ENCODE data around the gene MTUS2. TPM values are rescaled to one million over a fixed set of nuclear protein-coding genes. Genes with fewer than 3 reads are reported as not detected.

Gene MTUS2
- total RNA-seq, 1 experiment from 2014 or later = 1.7 TPM

DNA sequence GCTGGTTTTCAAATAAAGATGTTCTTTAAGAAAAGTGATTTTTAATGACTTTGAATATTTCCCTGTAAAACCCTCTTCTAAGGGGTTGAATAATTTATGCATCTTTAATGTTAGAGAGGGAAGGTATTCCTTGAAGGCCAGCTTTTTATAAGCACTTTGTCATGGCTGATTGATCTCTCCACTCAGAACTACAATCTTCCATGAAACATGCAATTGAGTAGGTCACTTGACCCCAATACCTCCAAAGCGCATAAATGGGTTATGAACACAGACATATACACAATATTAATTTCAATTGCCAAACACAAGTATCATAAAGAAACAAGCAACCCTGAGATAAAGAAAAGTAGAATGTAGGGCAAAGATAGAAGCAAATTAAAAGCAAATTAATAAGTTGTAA lies 359.9 kb downstream of the MTUS2 start:
- peaks cover 18% of the 10 kb centered on the region for H3K27me3 Mint-ChIP-seq (ENCODE audit: insufficient read depth, unreplicated experiment)
- H3K27ac Mint-ChIP-seq (ENCODE audit: unreplicated experiment) = no peak overlapping the region
- TF ChIP-seq, protein P1, sequence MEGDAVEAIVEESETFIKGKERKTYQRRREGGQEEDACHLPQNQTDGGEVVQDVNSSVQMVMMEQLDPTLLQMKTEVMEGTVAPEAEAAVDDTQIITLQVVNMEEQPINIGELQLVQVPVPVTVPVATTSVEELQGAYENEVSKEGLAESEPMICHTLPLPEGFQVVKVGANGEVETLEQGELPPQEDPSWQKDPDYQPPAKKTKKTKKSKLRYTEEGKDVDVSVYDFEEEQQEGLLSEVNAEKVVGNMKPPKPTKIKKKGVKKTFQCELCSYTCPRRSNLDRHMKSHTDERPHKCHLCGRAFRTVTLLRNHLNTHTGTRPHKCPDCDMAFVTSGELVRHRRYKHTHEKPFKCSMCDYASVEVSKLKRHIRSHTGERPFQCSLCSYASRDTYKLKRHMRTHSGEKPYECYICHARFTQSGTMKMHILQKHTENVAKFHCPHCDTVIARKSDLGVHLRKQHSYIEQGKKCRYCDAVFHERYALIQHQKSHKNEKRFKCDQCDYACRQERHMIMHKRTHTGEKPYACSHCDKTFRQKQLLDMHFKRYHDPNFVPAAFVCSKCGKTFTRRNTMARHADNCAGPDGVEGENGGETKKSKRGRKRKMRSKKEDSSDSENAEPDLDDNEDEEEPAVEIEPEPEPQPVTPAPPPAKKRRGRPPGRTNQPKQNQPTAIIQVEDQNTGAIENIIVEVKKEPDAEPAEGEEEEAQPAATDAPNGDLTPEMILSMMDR (IDR thresholded peaks at IDR 0.05; ENCODE audit: insufficient read depth in 1 of 2, low read depth in 1 of 2, low read length in 1 of 2, severe bottlenecking in 1 of 2, unreplicated experiment in 1 of 2) = no peak
- Histone ChIP-seq H3K9me3 (no peaks in the 10 kb centered on the region), H3K4me3 (ENCODE audit: low read depth, low read length) (no peak overlapping the region), H3K36me3 (ENCODE audit: control insufficient read depth, insufficient read depth, low read length) (no peaks in the 10 kb centered on the region), H3K27me3 (replicated peaks; ENCODE audit: control insufficient read depth, insufficient read depth, low read length) (no peaks in the 10 kb centered on the region), H3K4me1 (no peaks in the 10 kb centered on the region)
- peaks cover 23% of the 10 kb centered on the region for H3K9me3 Mint-ChIP-seq (ENCODE audit: unreplicated experiment)
- no peak for DNase-seq
- H3K4me1 Mint-ChIP-seq (ENCODE audit: low read depth, unreplicated experiment) = no peaks in the 10 kb centered on the region
- intact Hi-C loops (cut with micrococcal nuclease; ENCODE audit: unreplicated experiment) = no loop called here
- ChIA-PET CTCF (no interaction called here), POLR2A (no interaction called here)
- no TSS peak for BruUV-seq (replicated peaks)
- no peak overlapping the region for H3K4me3 Mint-ChIP-seq (ENCODE audit: unreplicated experiment)
- no peaks in the 10 kb centered on the region for H3K36me3 Mint-ChIP-seq (ENCODE audit: insufficient read depth, unreplicated experiment)

DNA sequence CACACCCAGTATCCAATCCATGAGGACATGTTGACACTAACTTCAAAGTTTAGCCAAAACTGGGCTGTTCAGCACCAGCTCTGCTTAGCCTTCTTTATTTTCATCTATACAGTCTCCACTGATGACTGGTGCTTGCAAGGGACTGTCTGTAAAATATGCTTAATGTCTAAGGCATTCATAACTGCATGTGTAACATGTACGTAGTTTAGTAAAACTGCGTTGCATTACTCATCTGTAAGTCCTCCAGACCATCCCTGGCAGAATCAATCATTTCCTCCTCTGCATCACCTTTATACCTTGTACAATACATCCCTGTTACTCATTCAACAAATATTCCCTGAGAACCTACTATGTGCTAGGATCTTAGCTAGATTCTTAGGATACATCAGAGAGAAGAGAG lies 362.1 kb downstream of the MTUS2 start:
- H3K4me1 ChIP-seq = no peaks in the 10 kb centered on the region
- H3K9me3 ChIP-seq = no peaks in the 10 kb centered on the region
- H3K9me3 Mint-ChIP-seq (ENCODE audit: unreplicated experiment) = peaks cover 28% of the 10 kb centered on the region
- ChIA-PET CTCF (no interaction called here), POLR2A (no interaction called here)
- no peaks in the 10 kb centered on the region for H3K4me1 Mint-ChIP-seq (ENCODE audit: low read depth, unreplicated experiment)
- no peak for DNase-seq
- no TSS peak for BruUV-seq (replicated peaks)
- H3K27ac Mint-ChIP-seq (ENCODE audit: unreplicated experiment) = no peak overlapping the region
- H3K4me3 Mint-ChIP-seq (ENCODE audit: unreplicated experiment) = no peak overlapping the region
- intact Hi-C loops (cut with micrococcal nuclease; ENCODE audit: unreplicated experiment) = no loop called here
- H3K4me3 ChIP-seq (ENCODE audit: low read depth, low read length) = no peak overlapping the region
- no peaks in the 10 kb centered on the region for H3K36me3 ChIP-seq (ENCODE audit: control insufficient read depth, insufficient read depth, low read length)
- peaks cover 10% of the 10 kb centered on the region for H3K27me3 Mint-ChIP-seq (ENCODE audit: insufficient read depth, unreplicated experiment)
- TF ChIP-seq, protein P1 (IDR thresholded peaks at IDR 0.05; ENCODE audit: insufficient read depth in 1 of 2, low read depth in 1 of 2, low read length in 1 of 2, severe bottlenecking in 1 of 2, unreplicated experiment in 1 of 2) = no peak
- no peaks in the 10 kb centered on the region for H3K36me3 Mint-ChIP-seq (ENCODE audit: insufficient read depth, unreplicated experiment)
- no peaks in the 10 kb centered on the region for H3K27me3 ChIP-seq (replicated peaks; ENCODE audit: control insufficient read depth, insufficient read depth, low read length)

DNA sequence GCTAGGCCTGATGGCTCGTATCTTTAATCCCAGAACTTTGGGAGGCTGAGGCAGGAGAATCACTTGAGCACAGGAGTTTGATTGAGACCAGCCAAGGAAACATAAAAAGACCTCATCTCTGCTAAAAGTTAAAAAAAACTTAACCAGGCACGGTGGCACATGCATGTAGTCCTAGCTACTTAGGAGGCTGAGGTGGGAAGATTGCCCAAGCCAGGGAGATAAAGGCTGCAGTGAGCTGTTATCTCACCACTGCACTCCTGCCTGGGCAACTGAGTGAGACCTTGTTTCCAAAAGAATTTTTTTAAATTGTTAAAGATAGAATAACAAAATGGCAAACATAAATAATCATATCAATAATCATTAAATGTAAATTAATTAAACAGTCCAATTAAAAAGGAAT lies 365.8 kb downstream of the MTUS2 start:
- peaks cover 14% of the 10 kb centered on the region for H3K27me3 Mint-ChIP-seq (ENCODE audit: insufficient read depth, unreplicated experiment)
- DNase-seq = no peak
- no peaks in the 10 kb centered on the region for H3K4me1 ChIP-seq
- H3K9me3 ChIP-seq = no peaks in the 10 kb centered on the region
- no peaks in the 10 kb centered on the region for H3K36me3 ChIP-seq (ENCODE audit: control insufficient read depth, insufficient read depth, low read length)
- no peaks in the 10 kb centered on the region for H3K4me1 Mint-ChIP-seq (ENCODE audit: low read depth, unreplicated experiment)
- intact Hi-C loops (cut with micrococcal nuclease; ENCODE audit: unreplicated experiment) = no loop called here
- BruUV-seq (replicated peaks) = no TSS peak
- no peaks in the 10 kb centered on the region for H3K27me3 ChIP-seq (replicated peaks; ENCODE audit: control insufficient read depth, insufficient read depth, low read length)
- ChIA-PET POLR2A (no interaction called here), CTCF (interaction anchor here (0.6 kb wide), 1 partner anchor 10 kb away, joined by 3 read pairs; no protein-coding TSS in a partner anchor)
- peaks cover 28% of the 10 kb centered on the region for H3K9me3 Mint-ChIP-seq (ENCODE audit: unreplicated experiment)
- H3K4me3 ChIP-seq (ENCODE audit: low read depth, low read length) = no peak overlapping the region
- TF ChIP-seq, protein P1 (IDR thresholded peaks at IDR 0.05; ENCODE audit: insufficient read depth in 1 of 2, low read depth in 1 of 2, low read length in 1 of 2, severe bottlenecking in 1 of 2, unreplicated experiment in 1 of 2) = no peak
- no peak overlapping the region for H3K4me3 Mint-ChIP-seq (ENCODE audit: unreplicated experiment)
- no peak overlapping the region for H3K27ac Mint-ChIP-seq (ENCODE audit: unreplicated experiment)
- H3K36me3 Mint-ChIP-seq (ENCODE audit: insufficient read depth, unreplicated experiment) = no peaks in the 10 kb centered on the region
